Activated naive CD4-positive, alpha-beta T cell treated with anti-CD3 and anti-CD28 coated beads for 36 hours (primary cell): ENCODE data around the gene NIT1. TPM values are rescaled to one million over a fixed set of nuclear protein-coding genes. Genes with fewer than 3 reads are reported as not detected.

Source experiments
- CTCF ChIA-PET: fragments of 350-600 bp; sonication (Branson Sonifier 250); formaldehyde crosslinking; loops from one replicate; lab custom pipeline; 2021; ENCODE audit warnings: antibody characterized with exemption; lab: Charles Lee
- DNase-seq: peaks from one replicate; pipeline ENCODE4 v3.0.0-alpha.2; 2020
- H3K27ac Mint-ChIP-seq: one replicate; pipeline ENCODE4 v1.8.0; 2021; ENCODE audit warnings: mild to moderate bottlenecking, mixed read lengths
- H3K27me3 Mint-ChIP-seq: one replicate; pipeline ENCODE4 v1.8.0; 2021; ENCODE audit warnings: low read depth, mixed read lengths
- H3K36me3 Mint-ChIP-seq: one replicate; pipeline ENCODE4 v1.8.0; 2021; ENCODE audit warnings: low read depth, mixed read lengths
- H3K4me1 Mint-ChIP-seq: one replicate; pipeline ENCODE4 v1.8.0; 2021; ENCODE audit warnings: low read depth, mixed read lengths
- H3K4me3 Mint-ChIP-seq: one replicate; pipeline ENCODE4 v1.8.0; 2021; ENCODE audit warnings: mild to moderate bottlenecking, moderate library complexity, mixed read lengths
- H3K9me3 Mint-ChIP-seq: one replicate; pipeline ENCODE4 v1.8.0; 2021; ENCODE audit warnings: mixed read lengths
- intact Hi-C: fragments of 100-400 bp; cut with micrococcal nuclease; formaldehyde crosslinking; loops from one replicate; pipeline ENCODE4 v1.15.1; 2023
- total RNA-seq, 2 experiments: library from RNA; stranded (reverse); gene quantifications; one replicate each; pipeline ENCODE4 v1.2.3, GENCODE V29; 2021

NIT1 gene
- total RNA-seq, 2 experiments from 2014 or later, result 59.1 to 63.1 TPM

DNA sequence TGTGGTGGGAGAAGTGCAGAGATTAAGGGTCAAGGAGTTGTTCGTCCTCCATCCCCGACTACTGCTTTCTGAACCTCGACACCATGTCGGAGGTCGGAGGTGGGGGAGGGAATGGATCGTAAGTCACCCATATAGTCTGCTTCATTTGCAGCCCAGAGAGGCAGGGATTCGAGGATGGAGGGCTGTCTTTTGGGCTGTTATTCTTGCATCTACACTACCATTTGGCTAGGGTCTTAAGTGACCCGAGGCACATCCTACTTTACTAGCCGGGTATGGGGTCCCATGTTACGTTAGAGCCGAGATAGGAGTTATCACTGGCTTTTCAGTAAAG lies 42.0 kb downstream of the NIT1 start:
- CTCF ChIA-PET, result no interaction called here
- Mint-ChIP-seq H3K27ac (peak overlapping the region; percentile 54), H3K36me3 (peaks cover 20% of the 10 kb centered on the region), H3K4me3 (peak overlapping the region; percentile 82), H3K27me3 (no peaks in the 10 kb centered on the region), H3K4me1 (peaks cover 57% of the 10 kb centered on the region), H3K9me3 (no peaks in the 10 kb centered on the region)
- intact Hi-C loops, result loop anchor here (2.0 kb wide), 3 partner anchors 17 to 91 kb away; partner anchors contain the start of genes ARHGAP30, B4GALT3 and NDUFS2
- no peak for DNase-seq

DNA sequence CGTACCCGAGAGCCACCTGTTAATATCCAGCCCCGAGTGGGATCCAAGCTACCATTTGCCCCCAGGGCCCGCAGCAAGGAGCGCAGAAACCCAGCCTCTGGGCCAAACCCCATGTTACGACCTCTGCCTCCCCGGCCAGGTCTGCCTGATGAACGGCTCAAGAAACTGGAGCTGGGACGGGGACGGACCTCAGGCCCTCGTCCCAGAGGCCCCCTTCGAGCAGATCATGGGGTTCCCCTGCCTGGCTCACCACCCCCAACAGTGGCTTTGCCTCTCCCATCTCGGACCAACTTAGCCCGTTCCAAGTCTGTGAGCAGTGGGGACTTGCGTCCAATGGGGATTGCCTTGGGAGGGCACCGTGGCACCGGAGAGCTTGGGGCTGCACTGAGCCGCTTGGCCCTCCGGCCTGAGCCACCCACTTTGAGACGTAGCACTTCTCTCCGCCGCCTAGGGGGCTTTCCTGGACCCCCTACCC lies 42.8 kb downstream of the NIT1 start:
- Mint-ChIP-seq H3K9me3 (no peaks in the 10 kb centered on the region), H3K27me3 (no peaks in the 10 kb centered on the region), H3K27ac (no peak overlapping the region), H3K36me3 (peaks cover 19% of the 10 kb centered on the region), H3K4me3 (peak overlapping the region; percentile 82), H3K4me1 (peaks cover 55% of the 10 kb centered on the region)
- intact Hi-C loops, result no loop called here
- DNase-seq, result no peak
- CTCF ChIA-PET, result interaction anchor here (0.6 kb wide), 1 partner anchor 65 kb away, joined by 3 read pairs; the partner anchor contains the start of gene TOMM40L

DNA sequence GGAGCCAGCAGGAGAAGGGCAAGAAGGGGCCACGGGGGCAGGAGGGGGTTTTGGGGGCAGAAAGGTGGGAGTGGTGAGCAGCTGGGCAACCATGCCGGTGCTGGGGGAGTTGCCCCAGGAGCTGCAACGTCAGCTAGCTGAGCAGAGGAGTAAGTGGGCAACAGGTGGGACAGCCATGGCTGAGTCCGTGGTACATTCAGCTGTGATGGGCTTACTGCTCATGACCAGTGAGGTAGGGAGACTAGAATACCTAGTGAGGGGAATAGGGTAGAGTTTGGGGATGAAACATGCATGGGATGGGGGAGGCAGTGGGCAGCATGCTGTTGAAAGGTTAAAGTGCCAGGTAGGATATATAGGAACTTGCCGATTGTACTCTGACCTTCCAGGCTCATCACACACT lies 43.7 kb downstream of the NIT1 start:
- CTCF ChIA-PET, result interaction anchor here (0.5 to 1.3 kb wide), 6 partner anchors 10 to 228 kb away, joined by 3 to 4 read pairs (median 3); no protein-coding TSS in a partner anchor
- Mint-ChIP-seq H3K4me1 (peaks cover 55% of the 10 kb centered on the region), H3K9me3 (no peaks in the 10 kb centered on the region), H3K36me3 (peaks cover 19% of the 10 kb centered on the region), H3K27me3 (no peaks in the 10 kb centered on the region), H3K4me3 (no peak overlapping the region), H3K27ac (no peak overlapping the region)
- intact Hi-C loops, result no loop called here
- DNase-seq, result no peak

DNA sequence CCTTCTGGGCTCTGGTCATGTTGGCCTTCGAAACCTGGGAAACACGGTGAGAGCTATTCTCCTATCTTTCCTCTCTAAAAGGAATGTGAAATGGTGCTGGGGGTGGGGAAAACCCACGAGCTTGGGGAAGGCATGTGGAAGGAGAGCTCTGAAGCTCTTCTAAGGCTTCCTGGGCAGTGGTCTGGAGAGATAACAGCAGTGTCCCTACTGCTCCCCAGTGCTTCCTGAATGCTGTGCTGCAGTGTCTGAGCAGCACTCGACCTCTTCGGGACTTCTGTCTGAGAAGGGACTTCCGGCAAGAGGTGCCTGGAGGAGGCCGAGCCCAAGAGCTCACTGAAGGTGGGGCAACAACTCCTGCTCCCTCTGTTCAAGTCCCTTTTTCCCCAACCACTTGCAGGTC lies 44.1 kb downstream of the NIT1 start:
- intact Hi-C loops, result no loop called here
- DNase-seq, result no peak
- no peak overlapping the region for H3K27ac Mint-ChIP-seq
- H3K9me3 Mint-ChIP-seq, result no peaks in the 10 kb centered on the region
- peaks cover 58% of the 10 kb centered on the region for H3K4me1 Mint-ChIP-seq
- H3K36me3 Mint-ChIP-seq, result peaks cover 19% of the 10 kb centered on the region
- no peaks in the 10 kb centered on the region for H3K27me3 Mint-ChIP-seq
- no peak overlapping the region for H3K4me3 Mint-ChIP-seq
- CTCF ChIA-PET, result interaction anchor here (0.5 to 1.3 kb wide), 6 partner anchors 9 to 227 kb away, joined by 3 to 4 read pairs (median 3); no protein-coding TSS in a partner anchor

DNA sequence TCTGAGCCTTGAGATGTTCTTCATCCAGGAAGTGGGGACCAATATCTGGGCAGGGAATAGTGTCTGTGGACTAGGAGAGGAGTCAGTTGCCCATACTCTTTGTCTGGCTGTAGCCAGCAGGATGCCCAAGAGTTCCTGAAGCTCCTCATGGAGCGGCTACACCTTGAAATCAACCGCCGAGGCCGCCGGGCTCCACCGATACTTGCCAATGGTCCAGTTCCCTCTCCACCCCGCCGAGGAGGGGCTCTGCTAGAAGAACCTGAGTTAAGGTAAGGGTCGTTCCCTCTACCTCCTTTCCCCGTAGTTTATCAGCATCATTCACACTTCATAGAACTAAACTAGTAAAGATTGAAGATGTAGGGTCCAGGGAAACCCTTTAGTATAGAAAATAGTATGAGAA lies 44.9 kb downstream of the NIT1 start:
- H3K27ac Mint-ChIP-seq, result no peak overlapping the region
- H3K4me3 Mint-ChIP-seq, result no peak overlapping the region
- CTCF ChIA-PET, result interaction anchor here (1.3 kb wide), 2 partner anchors 14 to 22 kb away, joined by 3 to 4 read pairs; no protein-coding TSS in a partner anchor
- peaks cover 64% of the 10 kb centered on the region for H3K4me1 Mint-ChIP-seq
- no peaks in the 10 kb centered on the region for H3K27me3 Mint-ChIP-seq
- intact Hi-C loops, result no loop called here
- H3K9me3 Mint-ChIP-seq, result no peaks in the 10 kb centered on the region
- H3K36me3 Mint-ChIP-seq, result peaks cover 19% of the 10 kb centered on the region
- no peak for DNase-seq

DNA sequence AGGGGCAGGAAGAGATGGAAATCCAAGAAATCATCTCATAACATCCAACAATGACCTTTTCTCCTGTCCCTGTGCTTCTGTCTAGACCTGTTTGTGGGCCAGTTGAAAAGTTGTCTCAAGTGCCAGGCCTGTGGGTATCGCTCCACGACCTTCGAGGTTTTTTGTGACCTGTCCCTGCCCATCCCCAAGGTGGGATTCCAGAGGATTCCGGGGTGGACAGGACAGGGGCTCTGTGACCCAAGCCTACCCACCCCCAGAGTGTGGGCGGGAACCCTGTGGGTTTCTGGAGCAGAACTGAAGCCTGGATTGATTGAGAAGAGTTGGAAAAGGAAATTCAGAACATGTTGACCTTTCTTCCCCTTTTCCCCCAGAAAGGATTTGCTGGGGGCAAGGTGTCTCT lies 45.9 kb downstream of the NIT1 start:
- CTCF ChIA-PET, result interaction anchor here (3.4 kb wide), 1 partner anchor 13 kb away, joined by 20 read pairs; the partner anchor contains the start of gene B4GALT3

DNA sequence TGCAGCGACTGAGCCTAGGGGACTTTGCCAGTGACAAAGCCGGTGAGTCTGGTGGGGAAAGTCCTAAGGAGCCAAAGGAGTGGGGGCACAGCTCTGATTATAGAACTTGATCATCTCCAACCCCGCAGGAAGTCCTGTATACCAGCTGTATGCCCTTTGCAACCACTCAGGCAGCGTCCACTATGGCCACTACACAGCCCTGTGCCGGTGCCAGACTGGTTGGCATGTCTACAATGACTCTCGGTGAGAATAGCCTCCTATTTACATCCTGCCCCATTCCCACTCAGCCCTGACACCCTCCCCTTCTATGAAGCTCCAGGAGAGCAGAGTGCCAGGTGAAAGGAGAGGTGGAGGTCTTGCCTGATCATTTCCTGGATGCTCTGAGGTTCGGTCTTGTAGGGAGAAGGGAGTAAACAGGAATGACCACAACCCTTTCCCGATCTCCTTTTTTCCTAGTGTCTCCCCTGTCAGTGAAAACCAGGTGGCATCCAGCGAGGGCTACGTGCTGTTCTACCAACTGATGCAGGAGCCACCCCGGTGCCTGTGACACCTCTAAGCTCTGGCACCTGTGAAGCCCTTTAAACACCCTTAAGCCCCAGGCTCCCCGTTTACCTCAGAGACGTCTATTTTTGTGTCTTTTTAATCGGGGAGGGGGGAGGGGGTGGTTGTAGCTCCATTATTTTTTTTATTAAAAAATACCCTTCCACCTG lies 47.2 kb downstream of the NIT1 start:
- no peak for DNase-seq
- H3K36me3 Mint-ChIP-seq, result peaks cover 17% of the 10 kb centered on the region
- H3K27me3 Mint-ChIP-seq, result no peaks in the 10 kb centered on the region
- CTCF ChIA-PET, result interaction anchor here (0.6 to 3.8 kb wide), 18 partner anchors 7 to 217 kb away, joined by 3 to 22 read pairs (median 8); partner anchors contain the start of genes B4GALT3, DEDD, NDUFS2 and TOMM40L
- no peaks in the 10 kb centered on the region for H3K9me3 Mint-ChIP-seq
- no peak overlapping the region for H3K27ac Mint-ChIP-seq
- intact Hi-C loops, result loop anchor here (5.0 kb wide), 1 partner anchor 217 kb away; no protein-coding TSS in a partner anchor
- H3K4me1 Mint-ChIP-seq, result peaks cover 59% of the 10 kb centered on the region
- no peak overlapping the region for H3K4me3 Mint-ChIP-seq

More for the DNA sequence above, 45.9 kb downstream of the NIT1 start:
- no peak overlapping the region for H3K4me3 Mint-ChIP-seq
- H3K9me3 Mint-ChIP-seq, result no peaks in the 10 kb centered on the region
- no peak for DNase-seq
- no peak overlapping the region for H3K27ac Mint-ChIP-seq
- H3K27me3 Mint-ChIP-seq, result no peaks in the 10 kb centered on the region
- H3K4me1 Mint-ChIP-seq, result peaks cover 63% of the 10 kb centered on the region
- H3K36me3 Mint-ChIP-seq, result peaks cover 17% of the 10 kb centered on the region
- intact Hi-C loops, result no loop called here

DNA sequence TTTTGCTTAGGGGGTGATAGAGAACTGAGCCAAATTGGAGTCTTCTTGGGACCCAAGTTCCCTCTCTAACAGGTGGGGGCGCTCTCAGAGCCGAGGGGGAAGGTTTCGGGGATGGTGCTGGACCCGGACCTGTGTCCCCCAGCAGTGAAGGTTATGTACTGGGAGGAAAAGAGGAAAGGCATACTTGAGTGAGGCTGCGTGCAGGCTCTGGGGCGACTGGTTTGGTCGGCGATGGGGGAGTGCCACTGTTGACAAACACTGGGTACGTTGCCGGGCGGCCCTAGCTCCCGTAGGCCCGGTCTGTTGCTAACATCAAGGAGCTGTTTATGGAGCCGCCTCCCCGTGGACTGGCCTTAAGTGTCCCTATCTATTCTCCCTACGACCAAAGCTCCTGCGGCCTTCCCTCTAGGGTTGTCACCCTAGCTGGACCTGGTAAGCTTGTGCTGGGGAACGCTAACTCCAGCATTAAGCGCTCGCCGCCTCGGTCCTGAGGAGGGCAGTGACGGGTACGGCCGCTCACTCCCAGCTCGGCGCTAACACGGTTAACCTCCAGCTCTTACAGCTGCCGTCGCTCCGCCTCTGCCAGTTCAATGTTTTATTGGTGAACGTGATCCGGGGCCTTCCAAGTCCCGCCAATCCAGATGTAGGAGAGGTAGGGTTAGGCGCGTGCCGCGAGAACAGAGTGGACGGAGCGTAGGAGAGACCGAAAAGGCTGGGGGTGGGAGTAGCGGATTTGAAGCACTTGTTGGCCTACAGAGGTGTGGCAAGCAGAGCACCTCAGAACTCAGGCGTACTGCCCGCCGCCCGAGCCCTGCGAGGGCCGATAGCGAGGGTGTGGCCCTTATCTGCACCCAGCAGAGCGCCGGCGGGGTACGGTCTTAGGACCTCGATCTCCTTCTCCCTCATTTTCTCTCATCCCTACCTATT lies 48.1 kb downstream of the NIT1 start, which contains the start of gene PPOX:
Gene PPOX, plus strand, starts transcription at position 685 of the 927 bp plus-strand sequence. CDS start 422 bp downstream, outside the sequence.
- H3K4me3 Mint-ChIP-seq, result peak within 1 kb of the TSS; percentile 87
- CTCF ChIA-PET, result interaction anchor here (0.6 to 3.8 kb wide), 27 partner anchors 8 to 216 kb away, joined by 3 to 22 read pairs (median 4); partner anchors contain the start of genes B4GALT3, DEDD, NDUFS2 and TOMM40L
- H3K36me3 Mint-ChIP-seq, result peaks cover 17% of the 10 kb centered on the region
- peaks cover 49% of the 10 kb centered on the region for H3K4me1 Mint-ChIP-seq
- peak; percentile 97 for DNase-seq
- H3K27ac Mint-ChIP-seq, result peak within 1 kb of the TSS; percentile 87
- intact Hi-C loops, result loop anchor here (1.0 to 5.0 kb wide), 7 partner anchors 11 to 216 kb away; partner anchors contain the start of genes B4GALT3, DEDD and NDUFS2
- H3K9me3 Mint-ChIP-seq, result no peaks in the 10 kb centered on the region
- no peaks in the 10 kb centered on the region for H3K27me3 Mint-ChIP-seq

DNA sequence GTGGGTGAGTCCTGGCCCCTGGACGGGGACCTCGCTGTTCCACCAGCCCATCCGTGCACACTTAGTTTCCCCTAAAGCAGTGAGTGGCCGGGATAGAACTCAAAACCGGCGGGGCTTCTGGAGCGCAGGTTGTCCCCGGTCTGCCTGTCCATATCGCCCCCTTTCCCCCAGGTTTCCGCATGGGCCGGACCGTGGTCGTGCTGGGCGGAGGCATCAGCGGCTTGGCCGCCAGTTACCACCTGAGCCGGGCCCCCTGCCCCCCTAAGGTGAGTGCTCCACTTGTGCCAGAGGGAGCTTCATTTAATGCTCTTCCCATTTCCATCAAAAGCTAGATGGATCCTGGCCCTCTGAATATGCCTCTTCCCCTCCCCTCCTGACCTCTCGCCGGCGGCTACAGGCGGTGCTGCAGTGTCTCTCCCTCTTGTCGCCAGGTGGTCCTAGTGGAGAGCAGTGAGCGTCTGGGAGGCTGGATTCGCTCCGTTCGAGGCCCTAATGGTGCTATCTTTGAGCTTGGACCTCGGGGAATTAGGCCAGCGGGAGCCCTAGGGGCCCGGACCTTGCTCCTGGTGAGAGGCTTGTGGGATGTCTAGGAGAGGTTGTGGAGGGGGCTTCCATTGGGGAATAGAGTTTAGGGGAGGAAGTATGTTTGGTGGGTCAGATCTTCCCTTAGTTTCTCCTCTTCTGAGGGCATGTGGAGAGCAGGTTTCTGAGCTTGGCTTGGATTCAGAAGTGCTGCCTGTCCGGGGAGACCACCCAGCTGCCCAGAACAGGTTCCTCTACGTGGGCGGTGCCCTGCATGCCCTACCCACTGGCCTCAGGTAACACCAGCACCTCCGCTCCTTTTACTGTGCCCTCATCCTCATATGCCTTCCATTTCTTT lies 49.0 kb downstream of the NIT1 start:
- peak overlapping the region; percentile 87 for H3K27ac Mint-ChIP-seq
- peaks cover 43% of the 10 kb centered on the region for H3K4me1 Mint-ChIP-seq
- CTCF ChIA-PET, result interaction anchor here (0.8 to 3.8 kb wide), 15 partner anchors 9 to 216 kb away, joined by 3 to 22 read pairs (median 8); partner anchors contain the start of genes B4GALT3, DEDD, TOMM40L and UFC1
- no peaks in the 10 kb centered on the region for H3K9me3 Mint-ChIP-seq
- no peaks in the 10 kb centered on the region for H3K27me3 Mint-ChIP-seq
- H3K4me3 Mint-ChIP-seq, result peak overlapping the region; percentile 87
- intact Hi-C loops, result loop anchor here (1.0 to 5.0 kb wide), 7 partner anchors 10 to 215 kb away; partner anchors contain the start of genes B4GALT3, DEDD and NDUFS2
- DNase-seq, result no peak
- peaks cover 17% of the 10 kb centered on the region for H3K36me3 Mint-ChIP-seq

DNA sequence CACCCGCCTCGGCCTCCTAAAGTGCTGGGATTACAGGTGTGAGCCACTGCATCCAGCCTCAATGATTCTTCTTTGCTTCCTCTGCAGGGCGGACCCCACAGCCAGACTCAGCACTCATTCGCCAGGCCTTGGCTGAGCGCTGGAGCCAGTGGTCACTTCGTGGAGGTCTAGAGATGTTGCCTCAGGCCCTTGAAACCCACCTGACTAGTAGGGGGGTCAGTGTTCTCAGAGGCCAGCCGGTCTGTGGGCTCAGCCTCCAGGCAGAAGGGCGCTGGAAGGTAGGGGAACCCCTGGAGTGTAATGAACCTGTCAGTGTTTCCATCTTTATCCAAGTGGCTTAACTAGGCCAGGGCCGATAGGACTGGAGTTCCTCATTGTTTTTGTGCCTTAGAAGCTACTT lies 51.0 kb downstream of the NIT1 start:
- Mint-ChIP-seq H3K9me3 (no peaks in the 10 kb centered on the region), H3K4me3 (no peak overlapping the region)
- intact Hi-C loops, result loop anchor here (5.0 kb wide), 1 partner anchor 213 kb away; no protein-coding TSS in a partner anchor

More for the DNA sequence above, 51.0 kb downstream of the NIT1 start:
- Mint-ChIP-seq H3K27me3 (no peaks in the 10 kb centered on the region), H3K27ac (no peak overlapping the region), H3K4me1 (peaks cover 34% of the 10 kb centered on the region), H3K36me3 (peaks cover 16% of the 10 kb centered on the region)
- CTCF ChIA-PET, result interaction anchor here (0.6 to 0.8 kb wide), 2 partner anchors 11 to 12 kb away, joined by 3 read pairs; no protein-coding TSS in a partner anchor
- no peak for DNase-seq
